Effector memory CD4-positive, alpha-beta T cell (primary cell): ENCODE results near the gene SNAPC4.

Experiments
- DNase-seq, 3 donors: peaks; one replicate each; pipeline ENCODE4 v3.0.0-alpha.2; 2020
- H3K27ac ChIP-seq: 2 replicates; pipeline ENCODE4 v1.7.0; 2013; ENCODE audit warnings: mild to moderate bottlenecking, low read length, moderate library complexity; ENCODE audit not compliant: insufficient read depth, poor library complexity, severe bottlenecking
- H3K27me3 ChIP-seq: replicated peaks from 2 replicates; pipeline ENCODE4 v1.7.0; 2013; ENCODE audit warnings: mild to moderate bottlenecking, low read length; ENCODE audit not compliant: insufficient read depth, control insufficient read depth, poor library complexity, severe bottlenecking
- H3K36me3 ChIP-seq: 2 replicates; pipeline ENCODE4 v1.7.0; 2013; ENCODE audit warnings: mild to moderate bottlenecking, low read length, moderate library complexity; ENCODE audit not compliant: control insufficient read depth, insufficient read depth
- H3K4me1 ChIP-seq: 2 replicates; pipeline ENCODE4 v1.7.0; 2013; ENCODE audit warnings: low read length, mild to moderate bottlenecking; ENCODE audit not compliant: control insufficient read depth, insufficient read depth, poor library complexity, severe bottlenecking
- H3K4me3 ChIP-seq: 2 replicates; pipeline ENCODE4 v1.7.0; 2013; ENCODE audit warnings: low read length, low read depth, mild to moderate bottlenecking; ENCODE audit not compliant: insufficient read depth, poor library complexity, severe bottlenecking
- H3K9me3 ChIP-seq: 2 replicates; pipeline ENCODE4 v1.7.0; 2013; ENCODE audit warnings: mild to moderate bottlenecking, low read length, moderate library complexity; ENCODE audit not compliant: control insufficient read depth

SNAPC4 gene

DNA sequence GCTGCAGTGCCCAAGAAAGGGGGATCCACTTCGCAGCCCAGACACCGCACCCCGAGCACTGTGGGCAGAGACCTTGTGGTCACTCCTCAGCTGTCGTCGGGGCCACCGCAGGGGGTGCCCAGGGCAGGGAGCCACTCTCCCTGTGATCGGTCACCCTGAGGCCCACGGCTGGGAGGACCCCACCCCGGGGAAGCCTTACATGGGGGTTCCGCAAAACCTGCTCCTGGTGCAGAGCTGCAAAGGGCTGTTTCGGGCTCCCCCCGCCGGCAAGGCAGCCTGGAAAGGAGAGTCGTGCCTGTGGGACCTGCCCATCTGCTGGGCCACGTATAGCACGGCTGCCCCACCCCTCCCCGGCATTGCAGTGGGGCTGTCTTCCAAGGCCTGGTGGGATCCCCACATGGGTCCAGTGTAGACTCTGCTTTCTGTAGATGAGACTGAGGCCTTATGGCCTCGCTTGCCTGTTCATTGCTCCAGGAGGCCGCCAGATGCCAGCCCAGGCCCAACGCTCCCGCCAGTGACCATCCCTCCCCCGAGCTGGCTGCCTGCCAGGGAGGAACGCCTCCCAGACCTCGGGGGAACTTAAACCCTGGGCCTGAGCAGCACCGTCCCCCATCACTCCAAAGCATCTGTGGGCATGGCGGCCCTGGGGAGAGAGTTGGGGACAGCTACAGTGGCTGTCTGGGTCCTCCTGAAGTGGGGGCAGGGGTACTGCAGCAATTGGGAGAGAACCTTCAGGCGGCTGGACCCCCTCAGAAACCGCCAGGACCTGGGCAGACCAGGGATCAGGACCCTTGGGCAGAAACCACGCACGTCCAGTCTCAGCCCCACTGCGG is 34.8 kb downstream of the SNAPC4 start:
- no peaks in the 10 kb centered on the region for H3K27me3 ChIP-seq
- H3K27ac ChIP-seq, result no peak overlapping the region
- H3K9me3 ChIP-seq, result no peaks in the 10 kb centered on the region
- H3K36me3 ChIP-seq, result peaks cover 3% of the 10 kb centered on the region
- peaks cover 7% of the 10 kb centered on the region for H3K4me1 ChIP-seq
- DNase-seq, result no peak
- H3K4me3 ChIP-seq, result no peak overlapping the region

DNA sequence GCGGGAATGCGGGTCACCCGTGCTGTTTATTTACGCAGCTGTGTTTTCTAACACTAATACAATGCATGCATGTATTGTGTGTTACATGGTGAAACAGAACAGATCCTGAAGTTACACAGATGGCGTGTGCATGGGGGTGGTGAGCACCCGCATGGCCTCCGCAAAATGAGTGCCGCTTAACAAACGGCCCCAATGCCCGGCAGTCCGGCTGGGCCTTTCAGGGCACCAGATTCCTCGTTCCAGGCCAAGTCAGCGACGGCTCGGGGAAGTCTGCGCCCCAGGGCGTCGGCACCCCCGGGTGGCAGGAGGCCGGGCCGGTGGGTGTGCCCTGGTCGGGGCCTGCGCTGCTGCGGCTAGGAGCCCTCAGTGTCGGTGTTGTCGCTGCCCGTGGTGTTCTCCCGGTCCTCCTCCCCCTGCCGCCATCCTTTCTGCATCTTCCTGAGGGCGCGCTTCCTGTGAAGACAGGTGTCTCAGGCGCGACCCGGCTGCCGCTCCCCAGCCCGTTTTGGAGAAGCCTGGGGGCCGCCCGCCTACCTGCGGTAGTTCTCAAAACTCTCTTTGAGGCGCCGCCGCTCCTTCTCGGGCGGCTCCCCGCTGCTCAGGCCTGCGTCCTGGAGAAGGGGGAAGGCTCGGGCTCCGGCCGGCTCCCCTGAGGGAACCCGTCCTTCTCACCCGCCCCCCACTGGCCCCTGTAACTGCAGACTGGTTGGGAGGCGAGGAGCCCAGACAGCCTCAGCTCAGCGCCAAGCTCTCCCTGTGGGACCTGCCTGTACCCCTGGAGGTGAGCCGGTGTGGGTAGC is 35.8 kb downstream of the SNAPC4 start:
- Histone ChIP-seq H3K27me3 (no peaks in the 10 kb centered on the region), H3K4me1 (peaks cover 7% of the 10 kb centered on the region), H3K4me3 (no peak overlapping the region), H3K9me3 (no peaks in the 10 kb centered on the region), H3K36me3 (peaks cover 9% of the 10 kb centered on the region), H3K27ac (no peak overlapping the region)
- DNase-seq, result peak in 1 of 3 donors; percentile 1

DNA sequence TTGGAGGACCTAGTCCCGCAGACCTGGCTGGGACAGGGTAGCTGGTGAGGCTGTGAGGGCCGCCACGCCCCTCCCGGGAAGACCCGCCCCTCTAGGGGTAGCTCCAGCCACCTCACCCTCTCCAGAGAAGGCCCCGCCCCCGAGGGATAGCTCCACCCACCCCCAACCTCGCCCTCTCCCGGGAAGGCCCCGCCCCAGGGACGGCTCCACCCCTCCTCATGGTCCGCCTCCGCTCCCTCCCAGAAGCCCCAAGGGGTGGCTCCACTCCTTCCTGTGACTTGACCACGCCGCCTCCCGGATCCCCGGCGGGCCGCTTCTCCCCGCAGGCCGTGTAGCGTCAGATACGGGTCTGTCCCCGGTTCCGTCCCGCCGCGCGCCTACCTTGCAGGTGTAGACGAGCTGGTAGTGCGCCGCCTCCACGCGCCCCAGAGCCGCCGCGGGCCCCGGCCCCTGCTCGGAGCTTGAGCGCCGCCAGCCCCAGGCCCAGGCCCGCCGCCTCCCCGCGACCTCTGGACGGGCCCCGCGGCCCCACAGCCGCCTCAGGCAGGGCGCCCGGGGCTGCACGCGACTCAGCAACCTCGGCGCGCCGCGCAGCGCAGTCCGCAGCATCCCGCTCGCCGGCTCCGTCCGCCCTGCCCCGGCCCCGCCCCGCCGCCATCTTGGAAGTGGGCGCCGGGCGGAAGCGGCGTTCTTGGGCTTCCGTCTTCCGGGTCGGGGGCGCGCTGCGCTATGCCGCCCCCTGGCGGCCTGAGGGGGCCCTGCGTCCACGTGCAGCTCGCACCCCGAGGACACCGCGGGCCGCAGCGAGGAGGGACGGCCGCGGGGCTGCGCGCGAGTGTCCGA is 36.6 kb downstream of the SNAPC4 start, which contains the start of gene DNLZ:
DNLZ (minus strand) TSS at position 639 of the 843 bp plus-strand sequence; CDS start at position 609, 30 bp downstream.
- Histone ChIP-seq H3K27ac (peak within 1 kb of the TSS; percentile 74), H3K4me1 (peaks cover 7% of the 10 kb centered on the region), H3K9me3 (no peaks in the 10 kb centered on the region), H3K4me3 (peak within 1 kb of the TSS; percentile 81), H3K36me3 (peaks cover 9% of the 10 kb centered on the region), H3K27me3 (no peaks in the 10 kb centered on the region)
- DNase-seq, result peak; percentile 81 to 92 (median 89)

DNA sequence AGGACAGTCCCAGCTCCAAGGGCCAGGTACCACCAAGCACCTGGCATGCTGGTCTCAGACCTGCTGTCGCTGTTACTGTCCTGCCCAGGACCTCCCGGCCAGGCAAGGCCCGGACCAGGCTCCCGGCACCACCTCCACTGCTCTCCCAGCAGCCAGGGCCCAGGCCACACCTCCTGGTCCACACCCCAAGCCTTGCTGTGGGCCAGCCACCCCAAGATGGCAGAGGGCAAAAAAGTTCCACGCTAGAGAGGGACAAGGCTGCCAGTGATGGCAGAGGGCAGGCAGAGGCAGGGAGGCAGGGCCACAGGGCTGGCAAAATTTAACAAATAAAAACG is 37.6 kb downstream of the SNAPC4 start:
- Histone ChIP-seq H3K27me3 (no peaks in the 10 kb centered on the region), H3K4me3 (no peak overlapping the region), H3K27ac (no peak overlapping the region), H3K9me3 (no peaks in the 10 kb centered on the region), H3K4me1 (peaks cover 7% of the 10 kb centered on the region), H3K36me3 (peaks cover 9% of the 10 kb centered on the region)
- no peak for DNase-seq

DNA sequence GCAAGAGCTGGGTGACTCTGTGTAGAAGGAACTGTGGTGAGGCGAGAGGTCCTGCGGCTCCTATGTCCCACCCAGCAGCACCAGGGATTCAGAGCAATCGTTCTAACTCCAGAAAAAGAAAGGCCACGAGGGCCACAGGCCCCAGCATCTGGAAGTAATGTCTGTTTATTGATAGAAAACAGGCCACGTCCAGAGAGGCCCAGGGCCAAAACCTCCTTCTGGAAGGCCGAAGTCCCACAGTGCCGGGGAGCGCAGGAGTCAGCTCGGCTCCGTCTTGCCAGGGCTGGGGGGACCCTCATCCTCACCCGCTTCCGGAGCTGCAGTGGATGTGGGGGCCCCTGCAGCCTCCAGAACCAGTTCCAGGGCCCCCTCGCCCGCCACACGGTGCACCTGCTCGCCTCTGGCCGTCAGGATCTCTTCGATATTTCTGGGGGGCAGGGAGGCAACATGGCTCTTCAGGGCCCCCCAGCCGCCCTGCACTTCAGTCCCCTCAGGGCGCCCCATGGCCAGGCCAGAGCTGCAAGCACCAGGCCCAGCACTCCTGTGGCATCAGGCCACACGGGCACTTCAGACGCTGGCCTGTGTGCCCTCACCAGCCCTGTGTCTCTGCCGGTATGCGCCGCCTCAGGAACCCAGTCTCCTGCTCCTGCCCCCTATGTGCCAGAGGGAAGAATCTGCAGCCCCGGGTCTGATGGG is 38.1 kb downstream of the SNAPC4 start:
- Histone ChIP-seq H3K27ac (no peak overlapping the region), H3K36me3 (peaks cover 9% of the 10 kb centered on the region), H3K27me3 (no peaks in the 10 kb centered on the region), H3K4me1 (peaks cover 7% of the 10 kb centered on the region), H3K9me3 (no peaks in the 10 kb centered on the region), H3K4me3 (no peak overlapping the region)
- no peak for DNase-seq

DNA sequence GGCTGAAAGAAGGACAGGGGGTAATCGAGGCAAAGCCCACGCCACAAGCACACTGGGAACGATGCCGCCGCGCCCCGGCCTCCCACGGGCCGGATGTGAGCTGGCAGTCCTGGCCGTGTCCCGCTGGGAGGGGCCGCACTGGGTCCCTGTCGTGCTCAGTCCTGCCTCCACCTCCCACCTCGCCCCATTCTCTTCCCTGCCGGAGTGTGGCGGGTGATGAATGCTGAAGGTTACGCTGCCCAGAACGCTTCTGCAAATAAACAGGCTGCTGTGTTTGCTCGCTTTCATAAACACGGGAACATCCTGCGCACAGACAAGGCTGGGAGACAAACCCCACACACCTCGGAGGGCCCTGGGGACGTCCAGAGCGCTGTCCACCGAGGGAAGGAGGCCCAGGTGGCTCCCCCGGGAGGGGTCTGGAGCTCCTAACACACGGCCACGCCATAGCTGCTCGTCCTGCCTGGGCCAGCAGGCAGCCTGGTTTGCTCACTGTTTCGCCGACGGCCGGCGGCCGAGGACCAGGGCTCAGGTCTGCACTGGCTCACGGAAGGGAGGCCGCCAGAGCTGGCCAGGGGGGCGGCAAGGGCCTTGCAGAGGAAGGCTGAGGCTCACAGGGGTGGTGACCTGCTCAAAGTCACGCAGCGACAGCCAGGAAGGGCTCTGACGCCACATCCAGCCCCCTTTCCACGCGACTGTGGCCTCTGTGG is 38.8 kb downstream of the SNAPC4 start:
- Histone ChIP-seq H3K4me3 (no peak overlapping the region), H3K36me3 (peaks cover 9% of the 10 kb centered on the region), H3K27ac (no peak overlapping the region), H3K27me3 (no peaks in the 10 kb centered on the region), H3K4me1 (peaks cover 7% of the 10 kb centered on the region), H3K9me3 (no peaks in the 10 kb centered on the region)
- DNase-seq, result no peak

DNA sequence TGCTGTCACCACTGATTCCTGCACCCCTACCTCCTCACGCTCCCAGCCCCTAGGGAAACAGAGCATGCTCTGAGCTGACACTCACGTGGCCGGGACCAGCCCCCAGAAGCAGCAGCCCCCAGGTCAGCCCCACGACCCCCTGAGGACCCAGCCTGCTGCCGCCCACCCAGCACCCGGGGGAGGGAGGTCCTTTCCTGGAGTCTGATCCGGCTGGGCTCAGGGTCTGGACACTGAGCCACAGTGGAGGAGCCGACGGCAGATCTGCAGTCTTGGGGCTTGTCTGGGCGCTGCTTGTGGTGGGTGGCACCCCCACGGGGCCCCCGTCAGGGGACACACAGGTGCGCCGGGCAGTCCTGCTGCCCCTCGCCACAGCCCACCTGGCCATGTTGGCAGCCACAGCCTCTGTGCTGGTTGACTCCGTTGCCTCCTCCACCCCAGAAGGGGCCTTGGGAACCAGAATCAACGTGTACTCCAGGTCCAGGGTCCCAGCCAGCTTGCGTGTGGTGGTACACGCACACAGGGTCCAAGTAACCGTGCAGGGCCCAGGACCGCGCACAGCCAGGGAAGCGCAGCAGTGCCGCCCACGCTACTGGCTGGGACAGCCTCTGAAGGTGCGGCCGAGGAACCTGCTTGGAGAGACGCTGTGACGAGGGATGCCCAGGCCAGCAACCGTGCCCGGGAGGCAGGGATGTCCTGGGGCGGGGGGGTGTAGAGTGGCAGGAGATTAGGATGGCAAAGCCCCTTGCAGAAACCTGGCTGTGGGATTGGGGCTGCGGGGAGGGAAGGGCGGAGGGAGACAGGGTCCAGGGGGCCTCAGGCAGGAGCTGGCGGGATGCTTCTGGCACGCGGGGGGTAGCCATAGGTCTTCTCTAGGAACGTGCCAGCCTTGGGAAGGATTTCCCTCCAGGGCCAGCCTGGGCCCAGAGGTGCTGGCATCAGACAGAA is 39.9 kb downstream of the SNAPC4 start:
- Histone ChIP-seq H3K4me1 (peaks cover 7% of the 10 kb centered on the region), H3K36me3 (peaks cover 9% of the 10 kb centered on the region), H3K27me3 (no peaks in the 10 kb centered on the region), H3K27ac (no peak overlapping the region), H3K9me3 (no peaks in the 10 kb centered on the region), H3K4me3 (no peak overlapping the region)
- DNase-seq, result no peak

DNA sequence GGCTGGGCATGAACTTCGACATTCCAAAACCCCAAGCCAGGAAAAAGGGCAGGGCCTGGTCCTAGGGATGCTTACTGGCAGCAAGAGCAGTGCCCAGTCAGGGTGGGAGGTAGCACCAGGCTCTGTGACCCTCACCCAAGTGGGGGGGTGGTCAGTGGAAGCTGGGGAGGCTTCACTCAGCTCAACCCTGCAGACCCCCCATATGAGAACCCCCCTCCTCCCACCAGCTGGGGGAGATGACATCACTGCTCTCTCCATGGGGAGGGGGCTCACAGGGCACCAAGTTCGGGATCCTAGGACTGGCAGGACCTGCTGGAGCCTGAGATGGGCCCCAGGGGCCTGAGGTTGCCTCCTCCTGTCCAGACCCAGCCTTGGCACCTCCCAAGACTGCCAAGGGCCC is 41.1 kb downstream of the SNAPC4 start:
- H3K27ac ChIP-seq, result no peak overlapping the region
- no peaks in the 10 kb centered on the region for H3K9me3 ChIP-seq
- H3K4me3 ChIP-seq, result no peak overlapping the region
- H3K36me3 ChIP-seq, result peaks cover 9% of the 10 kb centered on the region
- DNase-seq, result no peak
- H3K27me3 ChIP-seq, result no peaks in the 10 kb centered on the region
- peaks cover 7% of the 10 kb centered on the region for H3K4me1 ChIP-seq
